ENCODE results near the gene TNKS1BP1.

GRCh38 chr11:57340039-57340615 lies 15.4 kb upstream of the TNKS1BP1 start:
- TF ChIP-seq CTCF (IDR thresholded peaks at IDR 0.05) (peak; percentile 59), EZH2 (IDR thresholded peaks at IDR 0.05) (no peak)
